HepG2 (cell line): ENCODE data around the gene GRM8. TPM values are rescaled to one million over a fixed set of nuclear protein-coding genes. Genes with fewer than 3 reads are reported as not detected.

Experiments used
- ATAC-seq: fragments of 200-7000 bp; cut with Tn5 transposase; 3 replicates; pipeline ENCODE4 v1.9.1; 2020; ENCODE audit warnings: mild to moderate bottlenecking, moderate library complexity
- BruUV-seq: library from RNA; stranded (reverse); fragments of 400-500 nt; replicated peaks from 2 replicates; lab custom pipeline; 2021; lab: Mats Ljungman, UMichigan
- CTCF ChIA-PET: fragments of 300-600 bp; formaldehyde crosslinking; extraction: SDS; loops from one replicate; lab custom pipeline; 2021; ENCODE audit warnings: low total read pairs, inconsistent platforms, low intra/inter-chr PET ratio; lab: Yijun Ruan, JAX
- POLR2A ChIA-PET: fragments of 350-600 bp; sonication (Branson Sonifier 250); formaldehyde crosslinking; loops from one replicate; lab custom pipeline; 2020; ENCODE audit warnings: antibody characterized with exemption, inconsistent platforms; lab: Yijun Ruan, JAX
- DNase-seq: peaks from one replicate; pipeline ENCODE4 v3.0.0-alpha.2; 2015; ENCODE audit warnings: low spot score
- FAIRE-seq: peaks from 3 replicates; lab custom pipeline; 2011; peaks lifted over from hg19 to GRCh38; lab: Jason Lieb, UNC
- H2AFZ ChIP-seq: one replicate; pipeline ENCODE4 v1.6.1; 2011; ENCODE audit warnings: low read length, inconsistent platforms
- H3K27ac ChIP-seq: fragments of 300-600 bp; 3 replicates; pipeline ENCODE4 v1.8.0; 2011; ENCODE audit warnings: mixed run types, mild to moderate bottlenecking, mixed read lengths, low read length, inconsistent platforms; ENCODE audit not compliant: insufficient read depth; ENCODE audit errors: extremely low read length
- H3K27me3 ChIP-seq, 2 experiments: fragments of 200-600 bp in 1 of 2; 2 replicates in 1 of 2; 3 replicates in 1 of 2; pipeline versions ENCODE4 v1.6.0 to v1.8.0; 2011; ENCODE audit warnings: low read length in 2 of 2, mild to moderate bottlenecking in 2 of 2, moderate library complexity in 2 of 2, inconsistent platforms in 1 of 2; ENCODE audit not compliant: insufficient read depth in 2 of 2, control insufficient read depth in 1 of 2
- H3K36me3 ChIP-seq, 2 experiments: fragments of 200-600 bp in 1 of 2; replicated peaks in 1 of 2; 2 replicates in 1 of 2; 3 replicates in 1 of 2; pipeline versions ENCODE4 v1.5.1 to v1.8.0; 2011; ENCODE audit warnings: low read length in 2 of 2, inconsistent platforms in 1 of 2; ENCODE audit not compliant: insufficient read depth in 2 of 2, control insufficient read depth in 1 of 2
- H3K4me1 ChIP-seq: 2 replicates; pipeline ENCODE4 v1.5.1; 2012; ENCODE audit warnings: low read length, inconsistent platforms; ENCODE audit not compliant: insufficient read depth
- H3K4me2 ChIP-seq: 2 replicates; pipeline ENCODE4 v1.6.0; 2011; ENCODE audit warnings: low read depth, low read length, inconsistent platforms
- H3K4me3 ChIP-seq, 3 experiments: fragments of 200-600 bp in 1 of 3; sonication (generic), shearing (Covaris generic) in 1 of 3; replicated peaks in 1 of 3; 2 replicates each; pipeline ENCODE4 v1.5.1; 2011 to 2016; ENCODE audit warnings: low read length in 3 of 3, inconsistent platforms in 2 of 3, low read depth in 2 of 3, mild to moderate bottlenecking in 2 of 3, control low read depth in 1 of 3, mixed read lengths in 1 of 3; ENCODE audit not compliant: insufficient read depth in 1 of 3
- H3K79me2 ChIP-seq: one replicate; pipeline ENCODE4 v1.6.1; 2011; ENCODE audit warnings: low read length, inconsistent platforms; ENCODE audit not compliant: insufficient read depth
- H3K9ac ChIP-seq: 2 replicates; pipeline ENCODE4 v1.6.0; 2011; ENCODE audit warnings: mild to moderate bottlenecking, low read depth, low read length, inconsistent platforms; ENCODE audit not compliant: insufficient read depth
- H3K9me3 ChIP-seq: 2 replicates; pipeline ENCODE4 v1.5.1; 2012; ENCODE audit warnings: mild to moderate bottlenecking, low read length
- H4K20me1 ChIP-seq: 2 replicates; pipeline ENCODE4 v1.6.0; 2011; ENCODE audit warnings: inconsistent platforms, mild to moderate bottlenecking, low read length, moderate library complexity; ENCODE audit not compliant: insufficient read depth
- ATAD3A ChIP-seq: sonication (generic); formaldehyde crosslinking; IDR thresholded peaks from 2 replicates; pipeline ENCODE4 v1.4.0; 2020; ENCODE audit warnings: missing genetic modification reagents
- HCFC1 ChIP-seq: fragments of 150-350 bp; IDR thresholded peaks from 2 replicates; pipeline ENCODE4 v1.6.1; 2014; ENCODE audit warnings: low read depth, low read length
- IRF2 ChIP-seq: IDR thresholded peaks from 2 replicates; pipeline ENCODE4 v1.6.1; 2018; ENCODE audit warnings: missing genetic modification reagents, missing compliant biosample characterization
- KDM2A ChIP-seq: sonication (generic); formaldehyde crosslinking; IDR thresholded peaks from 2 replicates; pipeline ENCODE4 v1.4.0; 2020; ENCODE audit warnings: low read depth, missing genetic modification reagents, borderline replicate concordance
- MIXL1 ChIP-seq: IDR thresholded peaks from 2 replicates; pipeline ENCODE4 v1.6.1; 2016
- MZF1 ChIP-seq: sonication (generic); formaldehyde crosslinking; IDR thresholded peaks from 2 replicates; pipeline ENCODE4 v1.8.1; 2023; ENCODE audit warnings: mild to moderate bottlenecking, missing genetic modification reagents, borderline replicate concordance
- NONO ChIP-seq, 2 experiments: fragments of 450-650 bp in 1 of 2; sonication (generic) in 1 of 2; formaldehyde crosslinking in 1 of 2; IDR thresholded peaks in 1 of 2; conservative IDR thresholded peaks in 1 of 2; 2 replicates each; pipeline versions ENCODE4 v1.6.1 to v1.8.0; 2017 to 2022; ENCODE audit warnings: mild to moderate bottlenecking in 1 of 2, missing genetic modification reagents in 1 of 2, moderate library complexity in 1 of 2
- NR0B2 ChIP-seq: sonication (generic); formaldehyde crosslinking; IDR thresholded peaks from 2 replicates; pipeline ENCODE4 v1.4.0; 2020; ENCODE audit warnings: mild to moderate bottlenecking, missing genetic modification reagents
- TCF7 ChIP-seq: sonication (generic); IDR thresholded peaks from 2 replicates; pipeline ENCODE4 v1.6.1; 2016; ENCODE audit warnings: antibody characterized with exemption, low read depth
- ZBTB1 ChIP-seq: sonication (generic); formaldehyde crosslinking; IDR thresholded peaks from 2 replicates; pipeline ENCODE4 v1.4.0; 2020; ENCODE audit warnings: missing genetic modification reagents, borderline replicate concordance
- ZFP82 ChIP-seq: sonication (generic); formaldehyde crosslinking; IDR thresholded peaks from 2 replicates; pipeline ENCODE4 v1.5.1; 2020; ENCODE audit warnings: mild to moderate bottlenecking, missing genetic modification reagents, borderline replicate concordance
- ZNF776 ChIP-seq: sonication (generic); formaldehyde crosslinking; IDR thresholded peaks from 2 replicates; pipeline ENCODE4 v1.4.0; 2020; ENCODE audit warnings: mild to moderate bottlenecking, missing genetic modification reagents
- WGBS: methylation state at CpG from one replicate; pipeline ENCODE4 v1.1.6; 2017; ENCODE audit warnings: low lambda C conversion rate; 5-methylcytosine and 5-hydroxymethylcytosine counted together
- in situ Hi-C: cut with HindIII; loops from 2 replicates; pipeline ENCODE4 v1.10.0; 2017; ENCODE audit warnings: low pct_unique_long_range_greater_than_20kb; ENCODE audit not compliant: extremely low pct_ligation_motif_present
- intact Hi-C: fragments of 100-400 bp; cut with micrococcal nuclease; formaldehyde crosslinking; loops from one replicate; pipeline ENCODE4 v1.10.0; 2022; ENCODE audit not compliant: unreplicated experiment
- polyA plus RNA-seq, 8 experiments: library from polyadenylated mRNA; depleted of rRNA in 3 of 8; stranded (reverse) in 7 of 8; unstranded in 1 of 8; fragments of >200 nt; fragmentation: Illumina TruSeq in 4 of 8; extraction: Trizol in 4 of 8; gene quantifications; 2 replicates each; pipeline versions ENCODE4 v1.2.1 to v1.2.3, GENCODE V29; 2011 to 2016; ENCODE audit warnings: low read depth in 4 of 8, missing spikeins in 1 of 8, mixed read lengths in 1 of 8; ENCODE audit not compliant: insufficient read depth in 1 of 8
- total RNA-seq, 5 experiments: library from RNA; depleted of rRNA; stranded (reverse); fragments of >200 nt; fragmentation: Illumina TruSeq; extraction: Trizol; gene quantifications; 2 replicates each; pipeline ENCODE4 v1.2.3, GENCODE V29; 2016; ENCODE audit warnings: low read depth in 1 of 5
- TF ChIP-seq, protein P1 (sequence below): sonication (generic); formaldehyde crosslinking; IDR thresholded peaks from 2 replicates; pipeline ENCODE4 v1.4.0; 2020; ENCODE audit warnings: missing genetic modification reagents
- TF ChIP-seq, protein P2 (sequence below): sonication (generic); formaldehyde crosslinking; IDR thresholded peaks from 2 replicates; pipeline ENCODE4 v1.8.1; 2023; ENCODE audit warnings: missing genetic modification reagents, mild to moderate bottlenecking, borderline replicate concordance
- TF ChIP-seq, protein P3 (sequence below): sonication (generic); formaldehyde crosslinking; IDR thresholded peaks from 2 replicates; pipeline ENCODE4 v1.8.1; 2023; ENCODE audit warnings: mild to moderate bottlenecking, missing genetic modification reagents
- TF ChIP-seq, protein P4 (sequence below): sonication (generic); formaldehyde crosslinking; IDR thresholded peaks from 2 replicates; pipeline ENCODE4 v1.5.1; 2020; ENCODE audit warnings: mild to moderate bottlenecking, missing genetic modification reagents, moderate library complexity

GRM8 gene
- total and polyA plus RNA-seq, 2 of the 13 experiments (the other 11 are each of a cell fraction or from before 2014, with no cell fraction given), result not detected

GRCh38 chr7:126755381-126755780, 497.4 kb downstream of the GRM8 start:
- BruUV-seq, result no TSS peak
- no peak for FAIRE-seq

More at GRCh38 chr7:126755381-126755780, 497.4 kb downstream of the GRM8 start:
- no peaks in the 10 kb centered on the region for H4K20me1 ChIP-seq
- H3K27ac ChIP-seq, result no peak overlapping the region
- ChIA-PET CTCF (no interaction called here), POLR2A (no interaction called here)
- no peak for DNase-seq
- no peaks in the 10 kb centered on the region for H3K9me3 ChIP-seq
- no peak overlapping the region for H3K4me2 ChIP-seq
- no peak overlapping the region for H3K9ac ChIP-seq
- H3K4me1 ChIP-seq, result no peaks in the 10 kb centered on the region
- no peaks in the 10 kb centered on the region for H3K36me3 ChIP-seq
- no peak overlapping the region for H3K4me3 ChIP-seq
- intact Hi-C loops, result no loop called here
- 3% methylated on average over 3 of the region's 3 CpGs for WGBS
- H2AFZ ChIP-seq, result no peak overlapping the region
- no peaks in the 10 kb centered on the region for H3K27me3 ChIP-seq
- no peak for ATAC-seq
- no peaks in the 10 kb centered on the region for H3K79me2 ChIP-seq
- TF ChIP-seq, protein P1, sequence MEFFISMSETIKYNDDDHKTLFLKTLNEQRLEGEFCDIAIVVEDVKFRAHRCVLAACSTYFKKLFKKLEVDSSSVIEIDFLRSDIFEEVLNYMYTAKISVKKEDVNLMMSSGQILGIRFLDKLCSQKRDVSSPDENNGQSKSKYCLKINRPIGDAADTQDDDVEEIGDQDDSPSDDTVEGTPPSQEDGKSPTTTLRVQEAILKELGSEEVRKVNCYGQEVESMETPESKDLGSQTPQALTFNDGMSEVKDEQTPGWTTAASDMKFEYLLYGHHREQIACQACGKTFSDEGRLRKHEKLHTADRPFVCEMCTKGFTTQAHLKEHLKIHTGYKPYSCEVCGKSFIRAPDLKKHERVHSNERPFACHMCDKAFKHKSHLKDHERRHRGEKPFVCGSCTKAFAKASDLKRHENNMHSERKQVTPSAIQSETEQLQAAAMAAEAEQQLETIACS (CRISPR knock-in tag), result no peak
- no peak for TF ChIP-seq ATAD3A (CRISPR knock-in tag)
- no peak for TF ChIP-seq NONO (IDR thresholded peaks at IDR 0.05)
- TF ChIP-seq NONO (CRISPR knock-in tag; conservative IDR thresholded peaks at IDR 0.05), result no peak
- TF ChIP-seq, protein P2, sequence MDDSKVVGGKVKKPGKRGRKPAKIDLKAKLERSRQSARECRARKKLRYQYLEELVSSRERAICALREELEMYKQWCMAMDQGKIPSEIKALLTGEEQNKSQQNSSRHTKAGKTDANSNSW (CRISPR knock-in tag), result no peak
- TF ChIP-seq HCFC1, result no peak
- no peak for TF ChIP-seq ZFP82 (CRISPR knock-in tag)
- TF ChIP-seq MIXL1 (CRISPR knock-in tag), result no peak
- no peak for TF ChIP-seq MZF1 (CRISPR knock-in tag)
- no peak for TF ChIP-seq KDM2A
- TF ChIP-seq IRF2 (CRISPR knock-in tag), result no peak
- no peak for TF ChIP-seq ZNF776 (CRISPR knock-in tag)
- TF ChIP-seq, protein P3, sequence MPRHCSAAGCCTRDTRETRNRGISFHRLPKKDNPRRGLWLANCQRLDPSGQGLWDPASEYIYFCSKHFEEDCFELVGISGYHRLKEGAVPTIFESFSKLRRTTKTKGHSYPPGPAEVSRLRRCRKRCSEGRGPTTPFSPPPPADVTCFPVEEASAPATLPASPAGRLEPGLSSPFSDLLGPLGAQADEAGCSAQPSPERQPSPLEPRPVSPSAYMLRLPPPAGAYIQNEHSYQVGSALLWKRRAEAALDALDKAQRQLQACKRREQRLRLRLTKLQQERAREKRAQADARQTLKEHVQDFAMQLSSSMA (CRISPR knock-in tag), result no peak
- TF ChIP-seq, protein P4, sequence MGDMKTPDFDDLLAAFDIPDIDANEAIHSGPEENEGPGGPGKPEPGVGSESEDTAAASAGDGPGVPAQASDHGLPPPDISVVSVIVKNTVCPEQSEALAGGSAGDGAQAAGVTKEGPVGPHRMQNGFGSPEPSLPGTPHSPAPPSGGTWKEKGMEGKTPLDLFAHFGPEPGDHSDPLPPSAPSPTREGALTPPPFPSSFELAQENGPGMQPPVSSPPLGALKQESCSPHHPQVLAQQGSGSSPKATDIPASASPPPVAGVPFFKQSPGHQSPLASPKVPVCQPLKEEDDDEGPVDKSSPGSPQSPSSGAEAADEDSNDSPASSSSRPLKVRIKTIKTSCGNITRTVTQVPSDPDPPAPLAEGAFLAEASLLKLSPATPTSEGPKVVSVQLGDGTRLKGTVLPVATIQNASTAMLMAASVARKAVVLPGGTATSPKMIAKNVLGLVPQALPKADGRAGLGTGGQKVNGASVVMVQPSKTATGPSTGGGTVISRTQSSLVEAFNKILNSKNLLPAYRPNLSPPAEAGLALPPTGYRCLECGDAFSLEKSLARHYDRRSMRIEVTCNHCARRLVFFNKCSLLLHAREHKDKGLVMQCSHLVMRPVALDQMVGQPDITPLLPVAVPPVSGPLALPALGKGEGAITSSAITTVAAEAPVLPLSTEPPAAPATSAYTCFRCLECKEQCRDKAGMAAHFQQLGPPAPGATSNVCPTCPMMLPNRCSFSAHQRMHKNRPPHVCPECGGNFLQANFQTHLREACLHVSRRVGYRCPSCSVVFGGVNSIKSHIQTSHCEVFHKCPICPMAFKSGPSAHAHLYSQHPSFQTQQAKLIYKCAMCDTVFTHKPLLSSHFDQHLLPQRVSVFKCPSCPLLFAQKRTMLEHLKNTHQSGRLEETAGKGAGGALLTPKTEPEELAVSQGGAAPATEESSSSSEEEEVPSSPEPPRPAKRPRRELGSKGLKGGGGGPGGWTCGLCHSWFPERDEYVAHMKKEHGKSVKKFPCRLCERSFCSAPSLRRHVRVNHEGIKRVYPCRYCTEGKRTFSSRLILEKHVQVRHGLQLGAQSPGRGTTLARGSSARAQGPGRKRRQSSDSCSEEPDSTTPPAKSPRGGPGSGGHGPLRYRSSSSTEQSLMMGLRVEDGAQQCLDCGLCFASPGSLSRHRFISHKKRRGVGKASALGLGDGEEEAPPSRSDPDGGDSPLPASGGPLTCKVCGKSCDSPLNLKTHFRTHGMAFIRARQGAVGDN, result no peak
- TF ChIP-seq NR0B2 (CRISPR knock-in tag), result no peak
- no peak for TF ChIP-seq TCF7
- TF ChIP-seq ZBTB1 (CRISPR knock-in tag), result no peak
- TF ChIP-seq, all 625 proteins: peak for 0
- in situ Hi-C loops, result no loop called here
